ENCODE data around the gene NTF3. TPM values are rescaled to one million over a fixed set of nuclear protein-coding genes. Genes with fewer than 3 reads are reported as not detected.

The NTF3 gene
- polyA plus RNA-seq, 1 donor (not counting 4 experiments of a cell fraction or from before 2014, with no cell fraction given): not detected

GRCh38 chr12:5429741-5430557, 2.0 kb upstream of the NTF3 start:
- FAIRE-seq (no peak), DNase-seq (ENCODE audit: low read depth, low spot score) (no peak)
- no peak overlapping the region for H3K9ac ChIP-seq (ENCODE audit: control insufficient read depth, extremely low read depth, insufficient read depth, low read length)
- no peak overlapping the region for H3K27ac ChIP-seq (ENCODE audit: control insufficient read depth, insufficient read depth, low read length)
- no peaks in the 10 kb centered on the region for H3K4me1 ChIP-seq (ENCODE audit: control insufficient read depth, extremely low read depth, insufficient read depth, low read length)
- H3K4me2 ChIP-seq (ENCODE audit: control insufficient read depth, extremely low read depth, insufficient read depth, low read depth, low read length): no peak overlapping the region
- no peaks in the 10 kb centered on the region for H3K9me3 ChIP-seq (ENCODE audit: control insufficient read depth, low read depth, low read length)
- H3K79me2 ChIP-seq (ENCODE audit: control insufficient read depth, insufficient read depth, low read length): no peaks in the 10 kb centered on the region
- peaks cover 72% of the 10 kb centered on the region for H3K27me3 ChIP-seq (ENCODE audit: control insufficient read depth, extremely low read depth, insufficient read depth, low read length)
- dilution Hi-C loops (cut with MboI; ENCODE audit: extremely low pct_ligation_motif_present, low sequenced_read_pairs): no loop called here
- H4K20me1 ChIP-seq (ENCODE audit: control insufficient read depth, extremely low read depth, insufficient read depth, low read length): no peaks in the 10 kb centered on the region
- TF ChIP-seq CTCF (optimal IDR thresholded peaks at IDR 0.05 in 1 of 3, IDR thresholded peaks at IDR 0.05 in 1 of 3, conservative IDR thresholded peaks at IDR 0.05 in 1 of 3; ENCODE audit: extremely low read depth in 1 of 3, insufficient read depth in 2 of 3, low read length in 3 of 3): no peak
- no peak for TF ChIP-seq EZH2 (IDR thresholded peaks at IDR 0.05; ENCODE audit: low read length)
- H3K9me1 ChIP-seq (ENCODE audit: control insufficient read depth, extremely low read depth, insufficient read depth, low read length): no peaks in the 10 kb centered on the region
- H3K4me3 ChIP-seq (ENCODE audit: control insufficient read depth in 2 of 3, extremely low read depth in 1 of 3, insufficient read depth in 2 of 3, low read depth in 1 of 3, low read length in 3 of 3): no peak overlapping the region
- no peak overlapping the region for H2AFZ ChIP-seq (ENCODE audit: control insufficient read depth, low read length)
- no peaks in the 10 kb centered on the region for H3K36me3 ChIP-seq (ENCODE audit: control insufficient read depth in 2 of 2, extremely low read depth in 1 of 2, insufficient read depth in 2 of 2, low read length in 2 of 2)

GRCh38 chr12:5430641-5431603, 986 bp upstream of the NTF3 start:
- H3K79me2 ChIP-seq (ENCODE audit: control insufficient read depth, insufficient read depth, low read length): no peaks in the 10 kb centered on the region
- dilution Hi-C loops (cut with MboI; ENCODE audit: extremely low pct_ligation_motif_present, low sequenced_read_pairs): no loop called here
- no peaks in the 10 kb centered on the region for H3K9me3 ChIP-seq (ENCODE audit: control insufficient read depth, low read depth, low read length)
- no peak overlapping the region for H2AFZ ChIP-seq (ENCODE audit: control insufficient read depth, low read length)
- H3K27ac ChIP-seq (ENCODE audit: control insufficient read depth, insufficient read depth, low read length): no peak overlapping the region
- TF ChIP-seq CTCF (optimal IDR thresholded peaks at IDR 0.05 in 1 of 3, IDR thresholded peaks at IDR 0.05 in 1 of 3, conservative IDR thresholded peaks at IDR 0.05 in 1 of 3; ENCODE audit: extremely low read depth in 1 of 3, insufficient read depth in 2 of 3, low read length in 3 of 3): no peak
- peak; percentile 91 for TF ChIP-seq EZH2 (IDR thresholded peaks at IDR 0.05; ENCODE audit: low read length)
- DNase-seq (ENCODE audit: low read depth, low spot score) (no peak), FAIRE-seq (no peak)
- no peaks in the 10 kb centered on the region for H3K36me3 ChIP-seq (ENCODE audit: control insufficient read depth in 2 of 2, extremely low read depth in 1 of 2, insufficient read depth in 2 of 2, low read length in 2 of 2)
- H4K20me1 ChIP-seq (ENCODE audit: control insufficient read depth, extremely low read depth, insufficient read depth, low read length): no peaks in the 10 kb centered on the region
- H3K9ac ChIP-seq (ENCODE audit: control insufficient read depth, extremely low read depth, insufficient read depth, low read length): no peak overlapping the region
- no peak overlapping the region for H3K4me3 ChIP-seq (ENCODE audit: control insufficient read depth in 2 of 3, extremely low read depth in 1 of 3, insufficient read depth in 2 of 3, low read depth in 1 of 3, low read length in 3 of 3)
- H3K27me3 ChIP-seq (ENCODE audit: control insufficient read depth, extremely low read depth, insufficient read depth, low read length): peaks cover 82% of the 10 kb centered on the region
- no peaks in the 10 kb centered on the region for H3K4me1 ChIP-seq (ENCODE audit: control insufficient read depth, extremely low read depth, insufficient read depth, low read length)
- H3K9me1 ChIP-seq (ENCODE audit: control insufficient read depth, extremely low read depth, insufficient read depth, low read length): no peaks in the 10 kb centered on the region
- H3K4me2 ChIP-seq (ENCODE audit: control insufficient read depth, extremely low read depth, insufficient read depth, low read depth, low read length): peak overlapping the region; percentile 2
